HG02981 (cell line): ENCODE results near the gene GPD1L.
"Not testable (repeated sequence)": the region's sequence is repeated elsewhere in the genome, so short reads cannot be mapped to it uniquely, and the experiment has no call there.

Experiments used
- ATAC-seq: cut with Tn5 transposase; IDR thresholded peaks from one replicate; pipeline ENCODE4 v1.9.1; 2021; ENCODE audit warnings: mild to moderate bottlenecking, moderate library complexity; ENCODE audit not compliant: unreplicated experiment

GPD1L gene

GRCh38 chr3:32105291-32106131 lies 909 bp upstream of the GPD1L start:
- ATAC-seq, result no peak

- ATAC-seq, result peak; percentile 5
These were observed 526 bp downstream of the GPD1L start for GRCh38 chr3:32106929-32107362.

GRCh38 chr3:32108224-32108623 lies 1.8 kb downstream of the GPD1L start:
- ATAC-seq, result not testable (repeated sequence)

GRCh38 chr3:32109256-32109655 lies 2.8 kb downstream of the GPD1L start:
- ATAC-seq, result no peak

- no peak for ATAC-seq
These were observed 3.9 kb downstream of the GPD1L start for GRCh38 chr3:32110233-32110760.

- no peak for ATAC-seq
These were observed 5.1 kb downstream of the GPD1L start for GRCh38 chr3:32111560-32111959.

- ATAC-seq, result no peak
These were observed 7.1 kb downstream of the GPD1L start for GRCh38 chr3:32113566-32113965.

- ATAC-seq, result no peak
These were observed 7.6 kb downstream of the GPD1L start for GRCh38 chr3:32113981-32114545.

GRCh38 chr3:32114546-32115386 lies 8.3 kb downstream of the GPD1L start:
- peak; percentile 45 for ATAC-seq

GRCh38 chr3:32117320-32117719 lies 10.9 kb downstream of the GPD1L start:
- no peak for ATAC-seq

GRCh38 chr3:32118215-32118614 lies 11.8 kb downstream of the GPD1L start:
- no peak for ATAC-seq

GRCh38 chr3:32120471-32120870 lies 14.1 kb downstream of the GPD1L start:
- no peak for ATAC-seq

- ATAC-seq, result no peak
These were observed 14.7 kb downstream of the GPD1L start for GRCh38 chr3:32121137-32121536.

- no peak for ATAC-seq
These were observed 17.2 kb downstream of the GPD1L start for GRCh38 chr3:32123620-32124019.

- ATAC-seq, result no peak
These were observed 18.6 kb downstream of the GPD1L start for GRCh38 chr3:32125012-32125411.

GRCh38 chr3:32126305-32127015 lies 20.0 kb downstream of the GPD1L start:
- ATAC-seq, result no peak

GRCh38 chr3:32127219-32127826 lies 20.9 kb downstream of the GPD1L start:
- no peak for ATAC-seq

- no peak for ATAC-seq
These were observed 22.5 kb downstream of the GPD1L start for GRCh38 chr3:32128936-32129335.

- ATAC-seq, result no peak
These were observed 23.4 kb downstream of the GPD1L start for GRCh38 chr3:32129832-32130231.

GRCh38 chr3:32132121-32132520 lies 25.7 kb downstream of the GPD1L start:
- ATAC-seq, result no peak
